K562 (cell line): ENCODE measurements around the gene CLASP1.

ENCODE experiments used
- YY1 ChIP-seq, 3 experiments: IDR thresholded peaks; 2 replicates each; pipeline ENCODE4 v1.6.1; 2011; ENCODE audit warnings: low read length in 2 of 3, mild to moderate bottlenecking in 2 of 3, moderate library complexity in 2 of 3, borderline replicate concordance in 1 of 3, control low read depth in 1 of 3, low read depth in 1 of 3; ENCODE audit not compliant: insufficient read depth in 3 of 3, insufficient replicate concordance in 2 of 3, control insufficient read depth in 1 of 3, insufficient read length in 1 of 3; ENCODE audit errors: extremely low read depth in 1 of 3
- TF ChIP-seq, protein P1 (sequence below), 3 experiments: IDR thresholded peaks in 2 of 3; conservative IDR thresholded peaks in 1 of 3; 2 replicates each; pipeline ENCODE4 v1.5.1; 2011 to 2012; ENCODE audit warnings: low read length in 3 of 3, mild to moderate bottlenecking in 3 of 3, control low read depth in 2 of 3, improper control_type of control experiment in 1 of 3, inconsistent platforms in 1 of 3, low read depth in 1 of 3, mixed read lengths in 1 of 3, moderate library complexity in 1 of 3; ENCODE audit not compliant: insufficient read depth in 2 of 3

DNA sequence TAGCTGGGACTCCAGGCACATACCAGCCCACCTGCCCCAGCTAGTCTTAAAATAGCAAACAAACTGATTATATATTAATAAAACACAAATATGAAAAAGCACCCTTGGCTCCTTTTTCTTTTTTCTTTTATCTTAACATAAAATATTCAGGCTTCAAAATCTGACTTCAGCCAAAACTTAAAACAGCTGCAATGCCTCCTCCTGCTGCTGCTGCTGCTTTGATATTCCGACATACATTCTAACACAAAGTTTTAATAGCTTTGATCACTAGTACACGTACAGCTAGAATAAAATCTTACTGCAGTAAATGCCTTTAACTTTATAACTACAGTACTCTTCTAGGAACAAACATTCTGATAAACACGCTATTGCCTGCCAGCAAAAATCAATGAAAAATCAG lies 190.0 kb downstream of the CLASP1 start:
- TF ChIP-seq, protein P1, sequence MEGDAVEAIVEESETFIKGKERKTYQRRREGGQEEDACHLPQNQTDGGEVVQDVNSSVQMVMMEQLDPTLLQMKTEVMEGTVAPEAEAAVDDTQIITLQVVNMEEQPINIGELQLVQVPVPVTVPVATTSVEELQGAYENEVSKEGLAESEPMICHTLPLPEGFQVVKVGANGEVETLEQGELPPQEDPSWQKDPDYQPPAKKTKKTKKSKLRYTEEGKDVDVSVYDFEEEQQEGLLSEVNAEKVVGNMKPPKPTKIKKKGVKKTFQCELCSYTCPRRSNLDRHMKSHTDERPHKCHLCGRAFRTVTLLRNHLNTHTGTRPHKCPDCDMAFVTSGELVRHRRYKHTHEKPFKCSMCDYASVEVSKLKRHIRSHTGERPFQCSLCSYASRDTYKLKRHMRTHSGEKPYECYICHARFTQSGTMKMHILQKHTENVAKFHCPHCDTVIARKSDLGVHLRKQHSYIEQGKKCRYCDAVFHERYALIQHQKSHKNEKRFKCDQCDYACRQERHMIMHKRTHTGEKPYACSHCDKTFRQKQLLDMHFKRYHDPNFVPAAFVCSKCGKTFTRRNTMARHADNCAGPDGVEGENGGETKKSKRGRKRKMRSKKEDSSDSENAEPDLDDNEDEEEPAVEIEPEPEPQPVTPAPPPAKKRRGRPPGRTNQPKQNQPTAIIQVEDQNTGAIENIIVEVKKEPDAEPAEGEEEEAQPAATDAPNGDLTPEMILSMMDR (IDR thresholded peaks at IDR 0.05 in 2 of 3, conservative IDR thresholded peaks at IDR 0.05 in 1 of 3; ENCODE audit: insufficient read depth in 2 of 3, low read depth in 1 of 3, low read length in 3 of 3): no peak
- no peak for TF ChIP-seq YY1 (IDR thresholded peaks at IDR 0.05; ENCODE audit: borderline replicate concordance in 1 of 3, control insufficient read depth in 1 of 3, extremely low read depth in 1 of 3, insufficient read depth in 3 of 3, insufficient read length in 1 of 3, insufficient replicate concordance in 2 of 3, low read depth in 1 of 3, low read length in 2 of 3)
